Colonic mucosa (tissue), 4 donors: ENCODE measurements around the gene ST7L. TPM values are rescaled to one million over a fixed set of nuclear protein-coding genes. Genes with fewer than 3 reads are reported as not detected.
"Not testable (repeated sequence)": the region's sequence is repeated elsewhere in the genome, so short reads cannot be mapped to it uniquely, and the experiment has no call there.

Experiments
- DNase-seq: peaks from one replicate; pipeline ENCODE4 v3.0.0-alpha.2; 2020
- H3K27ac ChIP-seq: fragments of 200-600 bp; one replicate; pipeline ENCODE4 v1.8.0; 2021
- H3K27me3 ChIP-seq: fragments of 200-600 bp; one replicate; pipeline ENCODE4 v1.8.0; 2021
- H3K36me3 ChIP-seq: fragments of 200-600 bp; one replicate; pipeline ENCODE4 v1.8.0; 2021
- H3K4me1 ChIP-seq: fragments of 200-600 bp; one replicate; pipeline ENCODE4 v1.8.0; 2021; ENCODE audit warnings: mild to moderate bottlenecking
- H3K4me3 ChIP-seq: fragments of 200-600 bp; one replicate; pipeline ENCODE4 v1.8.0; 2021
- H3K9ac ChIP-seq, 2 donors: one replicate each; pipeline ENCODE4 v1.7.0; 2013; ENCODE audit warnings: control low read depth in 2 of 2, low read depth in 2 of 2, low read length in 2 of 2
- H3K9me3 ChIP-seq: fragments of 200-600 bp; one replicate; pipeline ENCODE4 v1.8.0; 2021
- CTCF ChIP-seq: fragments of 200-600 bp; IDR thresholded peaks from one replicate; pipeline ENCODE4 v1.8.0; 2022; ENCODE audit warnings: antibody characterized with exemption, mild to moderate bottlenecking
- intact Hi-C: fragments of 100-400 bp; cut with DNase I; formaldehyde crosslinking; loops from one replicate; pipeline ENCODE4 v1.14.1; 2022
- total RNA-seq, 2 donors: library from RNA; stranded (reverse); fragmentation: NEBNext Ultra II Directional in 1 of 2; extraction: Animal tissue kit (Norgen Biotek cat#: 25700) in 1 of 2; gene quantifications; one replicate each; pipeline ENCODE4 v1.2.1, GENCODE V29; 2021
- donor health status: healthy.
- donor health status: DM: no; HTN: no; CAD: no.
- donor health status: DM: no; HTN: no; CAD: no.

The ST7L gene
- total RNA-seq, 2 donors from 2014 or later, result 14.4 to 15.0 TPM

GRCh38 chr1:112643080-112643479, 24.1 kb upstream of the ST7L start:
- no peak for TF ChIP-seq CTCF

GRCh38 chr1:112640437-112640836, 21.5 kb upstream of the ST7L start:
- H3K9me3 ChIP-seq, DNase-seq, intact Hi-C loops, H3K27me3 ChIP-seq, H3K36me3 ChIP-seq, H3K9ac ChIP-seq, H3K27ac ChIP-seq, H3K4me3 ChIP-seq: not testable (repeated sequence)
- peaks cover 14% of the 10 kb centered on the region for H3K4me1 ChIP-seq

More at GRCh38 chr1:112643080-112643479, 24.1 kb upstream of the ST7L start:
- H3K4me3 ChIP-seq, result no peak overlapping the region
- no peaks in the 10 kb centered on the region for H3K27me3 ChIP-seq
- no peak overlapping the region for H3K9ac ChIP-seq
- no peak overlapping the region for H3K27ac ChIP-seq
- no peaks in the 10 kb centered on the region for H3K36me3 ChIP-seq
- no peak for DNase-seq
- H3K4me1 ChIP-seq, result no peaks in the 10 kb centered on the region
- no peaks in the 10 kb centered on the region for H3K9me3 ChIP-seq
- intact Hi-C loops, result no loop called here

- DNase-seq, result no peak
- H3K9me3 ChIP-seq, result no peaks in the 10 kb centered on the region
- no peak overlapping the region for H3K27ac ChIP-seq
- TF ChIP-seq CTCF, result no peak
- no peaks in the 10 kb centered on the region for H3K27me3 ChIP-seq
- H3K36me3 ChIP-seq, result no peaks in the 10 kb centered on the region
- intact Hi-C loops, result no loop called here
- no peak overlapping the region for H3K4me3 ChIP-seq
- peaks cover 14% of the 10 kb centered on the region for H3K4me1 ChIP-seq
- H3K9ac ChIP-seq, result no peak overlapping the region
These were observed 19.1 kb upstream of the ST7L start for GRCh38 chr1:112638110-112638428.

GRCh38 chr1:112637254-112638109, 18.5 kb upstream of the ST7L start:
- intact Hi-C loops, result no loop called here
- no peak overlapping the region for H3K4me3 ChIP-seq
- no peak overlapping the region for H3K9ac ChIP-seq
- DNase-seq, result no peak
- H3K27me3 ChIP-seq, result no peaks in the 10 kb centered on the region
- no peak overlapping the region for H3K27ac ChIP-seq
- H3K4me1 ChIP-seq, result peaks cover 14% of the 10 kb centered on the region
- H3K9me3 ChIP-seq, result no peaks in the 10 kb centered on the region
- no peak for TF ChIP-seq CTCF
- no peaks in the 10 kb centered on the region for H3K36me3 ChIP-seq

GRCh38 chr1:112636597-112637253, 17.8 kb upstream of the ST7L start:
- Histone ChIP-seq H3K36me3 (no peaks in the 10 kb centered on the region), H3K9me3 (no peaks in the 10 kb centered on the region), H3K27me3 (no peaks in the 10 kb centered on the region), H3K4me3 (no peak overlapping the region), H3K27ac (no peak overlapping the region), H3K9ac (no peak overlapping the region), H3K4me1 (peaks cover 14% of the 10 kb centered on the region)
- DNase-seq, result no peak
- intact Hi-C loops, result no loop called here
- TF ChIP-seq CTCF, result no peak

GRCh38 chr1:112636056-112636455, 17.1 kb upstream of the ST7L start:
- no peaks in the 10 kb centered on the region for H3K27me3 ChIP-seq
- no peak for TF ChIP-seq CTCF
- no peaks in the 10 kb centered on the region for H3K9me3 ChIP-seq
- H3K9ac ChIP-seq, result no peak overlapping the region
- H3K36me3 ChIP-seq, result no peaks in the 10 kb centered on the region
- peaks cover 14% of the 10 kb centered on the region for H3K4me1 ChIP-seq
- H3K4me3 ChIP-seq, result no peak overlapping the region
- no peak for DNase-seq
- no peak overlapping the region for H3K27ac ChIP-seq
- intact Hi-C loops, result no loop called here
